HG03025 (cell line): ENCODE results near the gene TOMM20.

Source experiments
- ATAC-seq: cut with Tn5 transposase; IDR thresholded peaks from one replicate; pipeline ENCODE4 v1.9.1; 2021; ENCODE audit warnings: mild to moderate bottlenecking, moderate library complexity; ENCODE audit not compliant: unreplicated experiment, low FRiP score

Gene TOMM20

GRCh38 chr1:235069577-235070563 lies 58.8 kb downstream of the TOMM20 start:
- ATAC-seq: no peak

GRCh38 chr1:235069176-235069575 lies 59.5 kb downstream of the TOMM20 start:
- no peak for ATAC-seq

- ATAC-seq: no peak
Measured at GRCh38 chr1:235068158-235069121, 60.2 kb downstream of the TOMM20 start.

GRCh38 chr1:235067396-235068157 lies 61.1 kb downstream of the TOMM20 start:
- no peak for ATAC-seq

GRCh38 chr1:235063068-235063765 lies 65.4 kb downstream of the TOMM20 start:
- ATAC-seq: no peak

GRCh38 chr1:235060607-235061470 lies 67.8 kb downstream of the TOMM20 start:
- no peak for ATAC-seq
